Lung (tissue), 12 donors: Measurements from ENCODE around the gene TP53INP2. TPM values are rescaled to one million over a fixed set of nuclear protein-coding genes. Genes with fewer than 3 reads are reported as not detected.
A peak's percentile ranks its signal among the peaks of the same experiment; 100 is the strongest.
"Not testable (repeated sequence)": the region's sequence is repeated elsewhere in the genome, so short reads cannot be mapped to it uniquely, and the experiment has no call there.

Experiments
- ATAC-seq: fragments of 200-7000 bp; cut with Tn5 transposase; one replicate; pipeline ENCODE4 v1.9.1; 2020; ENCODE audit warnings: moderate number of reproducible peaks; ENCODE audit not compliant: insufficient read depth, low FRiP score
- DNase-seq, 3 donors: peaks; one replicate each; pipeline ENCODE4 v3.0.0-alpha.2; 2013 to 2017
- H3K27ac ChIP-seq, 2 donors: one replicate each; pipeline ENCODE4 v1.5.1; 2013; ENCODE audit warnings: mild to moderate bottlenecking in 2 of 2, moderate library complexity in 2 of 2, control low read depth in 1 of 2, inconsistent platforms in 1 of 2, low read depth in 1 of 2, low read length in 1 of 2
- H3K27me3 ChIP-seq, 3 donors: one replicate each; pipeline ENCODE4 v1.5.1; 2013; ENCODE audit warnings: low read length in 2 of 3; ENCODE audit not compliant: control insufficient read depth in 3 of 3, insufficient read depth in 3 of 3
- H3K36me3 ChIP-seq, 4 donors: one replicate each; pipeline ENCODE4 v1.5.1; 2013; ENCODE audit warnings: low read length in 4 of 4, mild to moderate bottlenecking in 1 of 4, moderate library complexity in 1 of 4; ENCODE audit not compliant: control insufficient read depth in 4 of 4, insufficient read depth in 4 of 4
- H3K4me1 ChIP-seq, 5 donors: one replicate each; pipeline ENCODE4 v1.5.1; 2013; ENCODE audit warnings: low read length in 5 of 5, mild to moderate bottlenecking in 2 of 5, moderate library complexity in 1 of 5; ENCODE audit not compliant: control insufficient read depth in 5 of 5, insufficient read depth in 5 of 5
- H3K4me3 ChIP-seq: one replicate; pipeline ENCODE4 v1.5.1; 2013; ENCODE audit warnings: mild to moderate bottlenecking, control low read depth, moderate library complexity
- H3K9ac ChIP-seq, 2 donors: one replicate each; pipeline ENCODE4 v1.5.1; 2013; ENCODE audit warnings: low read length in 2 of 2, control low read depth in 1 of 2; ENCODE audit not compliant: insufficient read depth in 1 of 2
- H3K9me3 ChIP-seq, 4 donors: one replicate each; pipeline ENCODE4 v1.5.1; 2013; ENCODE audit warnings: low read length in 3 of 4, mild to moderate bottlenecking in 1 of 4, moderate library complexity in 1 of 4; ENCODE audit not compliant: control insufficient read depth in 4 of 4, insufficient read depth in 3 of 4
- CTCF ChIP-seq: IDR thresholded peaks from 2 replicates; pipeline ENCODE4 v1.5.1; 2012; ENCODE audit warnings: mild to moderate bottlenecking; ENCODE audit errors: control extremely low read depth, extremely low read depth
- WGBS, 2 donors: extraction: QIAGEN DNeasy Blood & Tissue Kit; methylation state at CpG; one replicate each; pipeline ENCODE4 v1.1.7; 2013; 5-methylcytosine and 5-hydroxymethylcytosine counted together
- polyA plus RNA-seq, 2 donors: library from polyadenylated mRNA; stranded (reverse); fragments of 200-250 nt; gene quantifications; one replicate each; pipeline ENCODE4 v1.2.1, GENCODE V29; 2013
- total RNA-seq, 2 donors: library from RNA; depleted of rRNA in 1 of 2; stranded (reverse); fragments of >200 nt in 1 of 2; gene quantifications; one replicate each; pipeline ENCODE4 v1.2.1, GENCODE V29; 2014 to 2021
- donor health status: control.
- donor health status: control.
- donor health status: Bipolar disorder and iron deficiency.
- donor health status: healthy.
- donor health status: DM: yes; HTN: yes; CAD: no.

Gene TP53INP2
- total and polyA plus RNA-seq, 4 donors, result 5.8 to 19.5 (median 11.4) TPM

GRCh38 chr20:34711813-34712430 is 7.8 kb downstream of the TP53INP2 start:
- DNase-seq, result no peak
- ATAC-seq, result no peak
- TF ChIP-seq CTCF, result no peak
- H3K27ac ChIP-seq, result peak overlapping the region in 1 of 2 donors; percentile 28
- no peak overlapping the region for H3K4me3 ChIP-seq
- WGBS, 2 donors, result 95 to 97% methylated on average over 3 of the region's 3 CpGs
- peaks cover 0 to 19% (median 17%) of the 10 kb centered on the region in 4 donors for H3K36me3 ChIP-seq
- H3K4me1 ChIP-seq, result peaks cover 5 to 15% (median 10%) of the 10 kb centered on the region in 5 donors
- peaks cover 0 to 3% (median 0%) of the 10 kb centered on the region in 3 donors for H3K27me3 ChIP-seq
- H3K9me3 ChIP-seq, result no peaks in the 10 kb centered on the region
- no peak overlapping the region for H3K9ac ChIP-seq

GRCh38 chr20:34712525-34713192 is 8.5 kb downstream of the TP53INP2 start:
- H3K9me3 ChIP-seq, result no peaks in the 10 kb centered on the region
- peaks cover 5 to 11% (median 10%) of the 10 kb centered on the region in 5 donors for H3K4me1 ChIP-seq
- H3K27ac ChIP-seq, result peak overlapping the region; percentile 44 to 88
- TF ChIP-seq CTCF, result no peak
- H3K4me3 ChIP-seq, result no peak overlapping the region
- no peak for ATAC-seq
- peaks cover 3 to 19% (median 17%) of the 10 kb centered on the region in 4 donors for H3K36me3 ChIP-seq
- no peak overlapping the region for H3K9ac ChIP-seq
- DNase-seq, result no peak
- 87 to 92% methylated on average over 5 of the region's 5 CpGs for WGBS, 2 donors
- peaks cover 0 to 3% (median 0%) of the 10 kb centered on the region in 3 donors for H3K27me3 ChIP-seq

- peak; percentile 59 to 91 (median 82) for DNase-seq
- Histone ChIP-seq H3K27me3 (peaks cover 0 to 3% (median 0%) of the 10 kb centered on the region in 3 donors), H3K9ac (no peak overlapping the region), H3K4me1 (peaks cover 5 to 11% (median 10%) of the 10 kb centered on the region in 5 donors), H3K36me3 (peaks cover 3 to 19% (median 17%) of the 10 kb centered on the region in 4 donors), H3K9me3 (no peaks in the 10 kb centered on the region), H3K4me3 (no peak overlapping the region), H3K27ac (peak overlapping the region; percentile 44 to 88)
- TF ChIP-seq CTCF, result no peak
- no peak for ATAC-seq
- WGBS, 2 donors, result 92 to 100% methylated on average over 1 of the region's 1 CpG
Observed at GRCh38 chr20:34713194-34713943, 9.2 kb downstream of the TP53INP2 start.

- 96 to 97% methylated on average over 10 of the region's 10 CpGs for WGBS, 2 donors
- not testable (repeated sequence) for ATAC-seq, H3K9me3 ChIP-seq, H3K9ac ChIP-seq, H3K27me3 ChIP-seq, H3K4me3 ChIP-seq, DNase-seq
- H3K36me3 ChIP-seq, result peaks cover 3 to 23% (median 17%) of the 10 kb centered on the region in 4 donors
- H3K27ac ChIP-seq, result peak overlapping the region in 1 of 2 donors; percentile 72
- peaks cover 5 to 11% (median 10%) of the 10 kb centered on the region in 5 donors for H3K4me1 ChIP-seq
Observed at GRCh38 chr20:34713944-34714515, 9.9 kb downstream of the TP53INP2 start.
